Activated CD8-positive, alpha-beta memory T cell treated with anti-CD3 and anti-CD28 coated beads, Interleukin-2, amount 10 ng/mL, durations not matched to agents 7 days and 5 days (primary cell): ENCODE results near the gene TMEM176A. TPM values are rescaled to one million over a fixed set of nuclear protein-coding genes. Genes with fewer than 3 reads are reported as not detected.

Source experiments
- ATAC-seq: fragments of 150-1000 bp; cut with Tn5 transposase; one replicate; pipeline ENCODE4 v1.10.0; 2021; ENCODE audit warnings: moderate library complexity
- CTCF ChIA-PET: fragments of 350-600 bp; sonication (Branson Sonifier 250); formaldehyde crosslinking; loops from one replicate; lab custom pipeline; 2021; ENCODE audit warnings: antibody characterized with exemption; lab: Charles Lee
- DNase-seq: peaks from one replicate; pipeline ENCODE4 v3.0.0-alpha.2; 2020
- H3K27ac Mint-ChIP-seq: one replicate; pipeline ENCODE4 v1.8.0; 2021; ENCODE audit warnings: mild to moderate bottlenecking, mixed read lengths
- H3K27me3 Mint-ChIP-seq: one replicate; pipeline ENCODE4 v1.8.0; 2021; ENCODE audit warnings: mixed read lengths
- H3K36me3 Mint-ChIP-seq: one replicate; pipeline ENCODE4 v1.8.0; 2021; ENCODE audit warnings: mild to moderate bottlenecking, mixed read lengths
- H3K4me1 Mint-ChIP-seq: one replicate; pipeline ENCODE4 v1.8.0; 2021; ENCODE audit warnings: mixed read lengths
- H3K4me3 Mint-ChIP-seq: one replicate; pipeline ENCODE4 v1.8.0; 2021; ENCODE audit warnings: mild to moderate bottlenecking, moderate library complexity, mixed read lengths
- H3K9me3 Mint-ChIP-seq: one replicate; pipeline ENCODE4 v1.8.0; 2022; ENCODE audit warnings: low read depth, mixed read lengths
- total RNA-seq, 2 experiments: library from RNA; stranded (reverse); gene quantifications; one replicate each; pipeline ENCODE4 v1.2.3, GENCODE V29; 2021

The TMEM176A gene
- total RNA-seq, 2 experiments from 2014 or later, result not detected

DNA sequence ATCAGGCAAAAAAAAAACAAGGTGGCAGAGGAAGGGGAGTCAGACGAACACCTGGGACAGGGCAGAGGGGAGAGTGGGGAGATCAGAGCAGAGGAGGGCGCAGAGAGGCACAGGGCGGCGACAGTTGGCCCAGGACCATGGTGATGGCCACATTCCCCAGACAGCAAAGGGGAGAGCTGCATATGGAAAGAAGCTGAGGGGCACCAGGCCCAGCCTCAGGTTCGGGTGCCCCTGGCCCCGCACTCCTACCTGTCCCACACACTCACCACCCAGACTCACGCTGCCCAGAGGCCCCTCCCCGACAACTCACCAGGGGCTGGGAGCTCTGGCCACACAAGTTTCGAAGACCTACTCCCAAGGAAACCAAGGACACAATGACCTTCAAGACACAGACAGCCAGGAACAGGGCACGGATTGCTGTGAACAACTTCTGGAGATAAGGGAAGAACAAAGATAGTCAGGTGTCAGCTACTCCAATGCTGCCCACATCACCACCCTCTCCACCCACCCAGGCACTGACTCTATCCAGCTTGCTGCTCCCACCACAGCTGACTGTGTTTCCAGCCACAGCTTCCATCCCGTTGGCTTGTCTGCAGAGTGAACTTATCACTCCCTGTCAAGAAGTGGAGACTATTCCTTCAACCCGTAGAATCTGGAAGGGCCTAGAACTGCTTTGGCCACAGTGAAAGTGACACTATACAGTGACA, 8.7 kb upstream of the TMEM176A start:
- H3K36me3 Mint-ChIP-seq, result no peaks in the 10 kb centered on the region
- CTCF ChIA-PET, result interaction anchor here (1.3 to 1.6 kb wide), 2 partner anchors 12 to 13 kb away, joined by 3 to 6 read pairs; no protein-coding TSS in a partner anchor
- H3K9me3 Mint-ChIP-seq, result no peaks in the 10 kb centered on the region
- no peak for ATAC-seq
- H3K27ac Mint-ChIP-seq, result no peak overlapping the region
- H3K4me1 Mint-ChIP-seq, result no peaks in the 10 kb centered on the region
- H3K4me3 Mint-ChIP-seq, result no peak overlapping the region
- DNase-seq, result no peak
- H3K27me3 Mint-ChIP-seq, result peaks cover 17% of the 10 kb centered on the region

GRCh38 chr7:150793569-150794238, 6.9 kb upstream of the TMEM176A start:
- ATAC-seq (no peak), DNase-seq (no peak)
- CTCF ChIA-PET, result interaction anchor here (0.5 to 1.1 kb wide), 2 partner anchors 15 to 156 kb away, joined by 3 to 4 read pairs; no protein-coding TSS in a partner anchor
- Mint-ChIP-seq H3K4me1 (no peaks in the 10 kb centered on the region), H3K4me3 (no peak overlapping the region), H3K9me3 (no peaks in the 10 kb centered on the region), H3K27me3 (peaks cover 30% of the 10 kb centered on the region), H3K36me3 (no peaks in the 10 kb centered on the region), H3K27ac (no peak overlapping the region)

GRCh38 chr7:150797661-150798060, 2.9 kb upstream of the TMEM176A start:
- CTCF ChIA-PET, result no interaction called here
- no peak for ATAC-seq
- H3K27ac Mint-ChIP-seq, result no peak overlapping the region

GRCh38 chr7:150799156-150799555, 1.4 kb upstream of the TMEM176A start:
- H3K27ac Mint-ChIP-seq, result no peak overlapping the region
- no peaks in the 10 kb centered on the region for H3K9me3 Mint-ChIP-seq
- CTCF ChIA-PET, result interaction anchor here (1.4 kb wide), 1 partner anchor 20 kb away, joined by 5 read pairs; no protein-coding TSS in a partner anchor
- peaks cover 53% of the 10 kb centered on the region for H3K27me3 Mint-ChIP-seq
- peaks cover 7% of the 10 kb centered on the region for H3K4me1 Mint-ChIP-seq
- no peaks in the 10 kb centered on the region for H3K36me3 Mint-ChIP-seq
- DNase-seq (no peak), ATAC-seq (no peak)
- no peak overlapping the region for H3K4me3 Mint-ChIP-seq

More at GRCh38 chr7:150797661-150798060, 2.9 kb upstream of the TMEM176A start:
- H3K36me3 Mint-ChIP-seq, result no peaks in the 10 kb centered on the region
- H3K9me3 Mint-ChIP-seq, result no peaks in the 10 kb centered on the region
- DNase-seq, result no peak
- no peak overlapping the region for H3K4me3 Mint-ChIP-seq
- peaks cover 46% of the 10 kb centered on the region for H3K27me3 Mint-ChIP-seq
- peaks cover 7% of the 10 kb centered on the region for H3K4me1 Mint-ChIP-seq

DNA sequence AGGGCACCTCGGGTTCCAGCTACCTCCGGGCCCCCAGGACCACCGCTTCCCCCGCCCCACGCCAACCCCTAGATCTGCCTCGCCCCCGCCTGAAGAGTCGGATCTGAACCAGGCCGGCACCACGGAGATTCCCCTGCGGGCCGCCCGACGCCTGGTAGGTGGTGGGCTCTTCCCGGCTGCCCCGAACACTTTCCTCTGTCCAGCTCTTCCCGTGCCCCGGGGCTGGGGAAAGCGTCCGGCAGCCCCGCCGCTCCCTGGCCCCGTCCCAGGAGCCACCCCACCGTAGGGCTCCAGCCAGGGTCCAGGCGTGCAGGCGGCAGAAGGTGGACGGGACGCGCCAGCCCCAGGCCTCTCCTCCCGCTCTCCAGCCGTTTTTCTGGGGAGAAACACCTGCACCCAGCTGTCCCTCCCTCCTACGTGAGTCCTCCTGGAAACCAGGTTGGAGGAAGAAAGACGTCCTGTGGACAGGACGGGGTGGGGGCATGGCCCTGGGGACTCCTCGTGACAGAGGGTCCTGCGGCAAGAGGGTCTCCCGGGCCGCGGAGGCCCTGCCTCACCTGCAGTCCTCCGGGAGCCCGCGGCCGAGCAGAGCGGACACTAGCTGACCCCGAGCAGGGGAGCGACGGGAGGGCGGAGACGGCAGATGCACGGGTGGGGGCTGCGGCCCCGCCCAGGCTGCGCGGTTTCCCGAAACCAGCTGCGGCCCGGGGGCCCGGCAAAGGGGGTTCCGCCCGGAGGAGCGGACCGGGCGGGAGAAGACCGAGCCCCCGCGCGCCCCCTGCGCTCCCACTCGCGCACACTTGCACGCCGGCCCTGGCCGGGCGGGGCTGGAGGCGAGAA, 608 bp upstream of the TMEM176A start, which contains the start of gene TMEM176B:
Gene TMEM176B, minus strand, starts transcription at position 624 of the 840 bp plus-strand sequence. CDS start 3,795 bp downstream, outside the sequence.
- ATAC-seq, result peak; percentile 30
- Mint-ChIP-seq H3K36me3 (no peaks in the 10 kb centered on the region), H3K4me1 (peaks cover 7% of the 10 kb centered on the region), H3K4me3 (no peak within 1 kb of the TSS), H3K27me3 (peaks cover 60% of the 10 kb centered on the region), H3K27ac (no peak within 1 kb of the TSS), H3K9me3 (no peaks in the 10 kb centered on the region)
- DNase-seq, result no peak
- CTCF ChIA-PET, result interaction anchor here (1.1 kb wide), 1 partner anchor 15 kb away, joined by 3 read pairs; no protein-coding TSS in a partner anchor

- H3K36me3 Mint-ChIP-seq, result no peaks in the 10 kb centered on the region
- no peak overlapping the region for H3K4me3 Mint-ChIP-seq
- H3K27ac Mint-ChIP-seq, result no peak overlapping the region
- peaks cover 7% of the 10 kb centered on the region for H3K4me1 Mint-ChIP-seq
- ATAC-seq (no peak), DNase-seq (no peak)
- H3K27me3 Mint-ChIP-seq, result peaks cover 72% of the 10 kb centered on the region
- no peaks in the 10 kb centered on the region for H3K9me3 Mint-ChIP-seq
- CTCF ChIA-PET, result interaction anchor here (1.1 kb wide), 1 partner anchor 16 kb away, joined by 3 read pairs; no protein-coding TSS in a partner anchor
Measured at GRCh38 chr7:150801242-150801945, 825 bp downstream of the TMEM176A start.

- H3K27me3 Mint-ChIP-seq, result peaks cover 70% of the 10 kb centered on the region
- no peak for ATAC-seq
Measured at GRCh38 chr7:150801946-150802771, 1.6 kb downstream of the TMEM176A start.

GRCh38 chr7:150803161-150803860, 2.7 kb downstream of the TMEM176A start:
- Mint-ChIP-seq H3K27me3 (peaks cover 64% of the 10 kb centered on the region), H3K4me3 (no peak overlapping the region), H3K4me1 (peaks cover 7% of the 10 kb centered on the region), H3K27ac (no peak overlapping the region), H3K36me3 (no peaks in the 10 kb centered on the region), H3K9me3 (no peaks in the 10 kb centered on the region)
- CTCF ChIA-PET, result no interaction called here
- ATAC-seq (no peak), DNase-seq (no peak)

More at GRCh38 chr7:150801946-150802771, 1.6 kb downstream of the TMEM176A start:
- Mint-ChIP-seq H3K36me3 (no peaks in the 10 kb centered on the region), H3K4me1 (peaks cover 7% of the 10 kb centered on the region), H3K27ac (no peak overlapping the region), H3K4me3 (no peak overlapping the region), H3K9me3 (no peaks in the 10 kb centered on the region)
- CTCF ChIA-PET, result no interaction called here
- no peak for DNase-seq

DNA sequence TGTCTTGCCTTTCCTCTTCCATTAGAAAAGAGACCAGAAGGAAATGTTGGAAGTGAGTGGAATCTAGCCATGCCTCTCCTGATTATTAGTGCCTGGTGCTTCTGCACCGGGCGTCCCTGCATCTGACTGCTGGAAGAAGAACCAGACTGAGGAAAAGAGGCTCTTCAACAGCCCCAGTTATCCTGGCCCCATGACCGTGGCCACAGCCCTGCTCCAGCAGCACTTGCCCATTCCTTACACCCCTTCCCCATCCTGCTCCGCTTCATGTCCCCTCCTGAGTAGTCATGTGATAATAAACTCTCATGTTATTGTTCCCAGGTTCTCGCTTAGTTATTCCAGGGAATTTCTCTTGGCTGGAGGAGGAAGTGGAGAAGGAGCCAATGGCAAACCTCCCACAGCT, 4.2 kb downstream of the TMEM176A start:
- H3K27ac Mint-ChIP-seq, result no peak overlapping the region
- DNase-seq (no peak), ATAC-seq (no peak)
- peaks cover 63% of the 10 kb centered on the region for H3K27me3 Mint-ChIP-seq
- H3K4me3 Mint-ChIP-seq, result no peak overlapping the region
- CTCF ChIA-PET, result interaction anchor here (1.2 kb wide), 1 partner anchor 72 kb away, joined by 3 read pairs; no protein-coding TSS in a partner anchor
- no peaks in the 10 kb centered on the region for H3K36me3 Mint-ChIP-seq
- peaks cover 3% of the 10 kb centered on the region for H3K4me1 Mint-ChIP-seq
- no peaks in the 10 kb centered on the region for H3K9me3 Mint-ChIP-seq

GRCh38 chr7:150805864-150806263, 5.3 kb downstream of the TMEM176A start:
- Mint-ChIP-seq H3K36me3 (no peaks in the 10 kb centered on the region), H3K9me3 (no peaks in the 10 kb centered on the region)
- CTCF ChIA-PET, result no interaction called here

DNA sequence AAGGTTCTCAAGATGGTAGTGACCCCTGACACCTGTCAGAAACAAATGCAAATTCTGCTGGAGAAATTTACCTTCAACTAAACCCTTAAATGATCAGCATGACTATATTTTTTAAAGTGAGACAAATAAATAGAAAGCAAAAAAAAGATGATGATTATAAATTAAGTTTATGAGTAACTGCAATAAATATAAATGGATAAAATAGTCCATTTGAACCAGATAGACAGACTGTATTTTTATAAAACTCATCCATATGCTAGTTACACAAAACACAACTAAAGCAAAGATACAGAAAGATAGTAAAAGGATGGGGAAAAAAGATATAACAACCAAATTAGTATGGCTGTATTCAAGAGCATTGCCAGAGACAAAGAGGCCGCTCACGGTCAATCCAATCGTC, 5.9 kb downstream of the TMEM176A start:
- no peak for ATAC-seq
- Mint-ChIP-seq H3K27ac (no peak overlapping the region), H3K27me3 (peaks cover 67% of the 10 kb centered on the region), H3K9me3 (no peaks in the 10 kb centered on the region), H3K4me1 (no peaks in the 10 kb centered on the region), H3K4me3 (no peak overlapping the region), H3K36me3 (no peaks in the 10 kb centered on the region)
- CTCF ChIA-PET, result no interaction called here
- no peak for DNase-seq

More at GRCh38 chr7:150805864-150806263, 5.3 kb downstream of the TMEM176A start:
- peaks cover 67% of the 10 kb centered on the region for H3K27me3 Mint-ChIP-seq
- H3K27ac Mint-ChIP-seq, result no peak overlapping the region
- DNase-seq (no peak), ATAC-seq (no peak)
- no peak overlapping the region for H3K4me3 Mint-ChIP-seq
- H3K4me1 Mint-ChIP-seq, result peaks cover 3% of the 10 kb centered on the region
